CD4-positive, alpha-beta T cell treated with Interleukin-2 at 100 ng/mL for 4 hours (primary cell): ENCODE measurements around the gene MMP15.
"Not testable (repeated sequence)": the region's sequence is repeated elsewhere in the genome, so short reads cannot be mapped to it uniquely, and the experiment has no call there.

Experiments used
- DNase-seq: peaks from one replicate; pipeline ENCODE4 v3.0.0-alpha.2; 2020; ENCODE audit warnings: low spot score

The MMP15 gene

DNA sequence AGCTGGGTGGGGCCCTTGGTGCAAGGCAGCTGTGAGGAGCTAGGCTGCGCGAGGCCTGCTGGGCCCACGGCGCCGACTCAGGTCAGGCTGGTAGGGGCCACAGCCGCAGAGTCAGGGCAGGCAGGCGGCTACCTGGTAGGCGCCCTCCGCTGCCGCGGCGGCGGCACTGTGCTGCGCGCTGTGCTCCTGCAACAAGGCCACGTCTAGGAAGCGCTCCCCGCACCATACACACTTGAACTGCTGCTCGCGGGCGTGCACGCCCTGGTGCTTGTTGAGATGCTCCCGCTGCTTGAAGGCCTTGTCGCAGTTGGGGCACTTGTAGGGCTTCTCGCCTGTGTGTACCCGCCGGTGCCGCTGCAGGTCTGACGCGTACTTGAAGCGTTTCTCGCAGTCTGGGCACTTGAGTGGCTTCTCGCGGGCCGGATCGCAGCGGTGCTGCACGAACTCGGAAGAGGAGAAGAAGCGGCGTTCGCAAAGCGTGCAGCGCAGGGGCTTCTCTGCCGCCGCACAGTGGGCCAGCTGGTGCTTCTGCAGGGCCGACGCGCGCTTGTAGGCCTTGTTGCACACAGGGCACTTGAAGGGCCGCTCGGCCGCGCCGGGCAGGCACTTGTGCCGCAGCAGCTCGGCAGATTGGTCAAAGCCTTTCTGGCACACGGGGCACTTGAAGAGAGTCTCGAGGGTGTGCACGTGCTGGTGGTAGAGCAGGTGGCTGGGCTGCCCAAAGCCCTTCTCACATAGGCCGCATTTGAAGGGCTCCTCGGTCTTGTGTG is 29.0 kb upstream of the MMP15 start:
- DNase-seq: no peak

DNA sequence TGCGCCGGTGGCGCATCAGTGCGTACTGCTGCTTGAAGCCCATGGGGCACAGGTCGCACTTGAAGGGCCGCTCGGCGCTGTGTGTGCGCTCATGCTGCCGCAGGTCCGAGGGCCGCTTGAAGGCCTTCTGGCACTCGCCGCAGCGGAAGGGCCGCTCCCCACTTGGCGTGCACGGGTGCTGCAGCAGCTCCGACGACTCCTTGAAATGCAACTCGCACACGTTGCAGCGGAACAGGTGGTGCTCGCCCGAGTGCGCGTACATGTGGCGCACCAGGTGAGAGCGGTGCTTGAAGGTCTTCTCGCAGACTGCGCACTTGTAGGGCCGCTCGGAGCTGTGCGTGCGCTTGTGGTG is 28.4 kb upstream of the MMP15 start:
- DNase-seq: no peak

DNA sequence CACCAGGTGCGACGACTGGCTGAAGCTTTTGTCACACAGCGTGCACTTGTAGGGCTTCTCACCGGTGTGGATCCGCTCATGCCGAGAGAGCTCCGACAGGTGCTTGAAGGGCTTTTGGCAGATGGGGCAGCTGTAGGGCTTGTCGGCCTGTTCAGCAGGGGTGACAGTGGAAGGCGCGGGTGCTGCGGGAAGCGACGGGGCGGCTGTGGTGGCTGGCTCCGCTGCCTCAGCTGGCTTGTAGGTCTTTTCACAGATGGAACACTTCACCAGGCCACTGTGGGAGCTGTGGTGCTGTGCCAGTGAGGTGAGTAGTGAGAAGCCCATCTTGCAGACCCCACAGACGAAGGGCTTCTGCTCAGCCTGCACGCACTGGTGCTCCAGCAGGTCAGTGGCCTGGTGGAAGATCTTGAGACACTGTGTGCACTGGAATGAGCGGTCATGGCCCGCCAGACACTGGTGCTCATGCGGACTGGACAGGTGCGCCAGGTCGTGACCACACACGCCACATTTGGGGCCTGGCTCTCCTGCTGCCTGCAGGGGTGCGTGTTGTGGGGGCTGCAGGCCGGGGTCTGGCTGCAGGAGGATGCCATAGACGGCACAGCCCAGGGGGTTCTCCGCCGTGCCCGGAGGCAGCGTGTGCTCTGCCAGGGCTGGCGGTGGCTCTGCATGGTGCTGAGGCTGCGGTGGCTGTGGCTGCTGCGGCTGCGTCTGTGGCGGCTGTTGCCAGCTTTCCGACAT is 27.9 kb upstream of the MMP15 start:
- DNase-seq: no peak

DNA sequence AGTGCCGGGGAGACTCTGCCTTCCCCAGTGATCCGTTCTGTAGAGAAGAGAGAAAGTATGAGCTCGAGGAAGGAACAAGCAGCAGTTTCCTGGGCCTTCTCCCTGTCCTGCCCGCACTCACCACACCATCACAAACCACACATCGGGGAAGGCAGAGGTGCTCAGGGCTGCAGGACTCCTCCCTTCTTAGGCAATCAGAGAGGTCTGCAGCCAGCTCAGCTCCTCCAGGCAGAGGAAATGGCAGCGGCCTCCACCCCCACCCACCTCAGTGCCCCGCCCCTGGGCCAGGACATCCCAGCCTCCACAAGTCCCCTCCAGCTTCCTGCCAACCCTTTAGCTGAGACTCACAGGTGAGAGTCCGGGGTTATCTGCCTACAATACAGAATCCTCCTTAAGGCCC is 27.1 kb upstream of the MMP15 start:
- peak; percentile 66 for DNase-seq

DNA sequence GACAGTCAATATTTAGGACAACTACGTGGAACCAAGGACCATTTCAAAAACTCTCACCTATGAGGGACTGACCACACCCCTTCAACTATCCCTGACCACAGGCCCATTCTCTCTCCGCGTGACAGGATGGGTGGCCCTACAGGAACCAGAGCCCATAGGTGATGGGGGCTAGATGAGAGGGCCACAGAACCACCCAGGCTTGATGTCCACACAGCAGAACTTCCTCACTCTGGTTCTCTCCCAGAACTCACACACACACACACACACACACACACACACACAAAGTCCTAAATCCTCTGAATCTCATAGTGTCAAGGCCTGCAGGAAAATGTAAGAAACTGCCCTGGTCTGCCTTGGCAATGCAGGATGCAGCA is 26.6 kb upstream of the MMP15 start:
- DNase-seq: no peak

DNA sequence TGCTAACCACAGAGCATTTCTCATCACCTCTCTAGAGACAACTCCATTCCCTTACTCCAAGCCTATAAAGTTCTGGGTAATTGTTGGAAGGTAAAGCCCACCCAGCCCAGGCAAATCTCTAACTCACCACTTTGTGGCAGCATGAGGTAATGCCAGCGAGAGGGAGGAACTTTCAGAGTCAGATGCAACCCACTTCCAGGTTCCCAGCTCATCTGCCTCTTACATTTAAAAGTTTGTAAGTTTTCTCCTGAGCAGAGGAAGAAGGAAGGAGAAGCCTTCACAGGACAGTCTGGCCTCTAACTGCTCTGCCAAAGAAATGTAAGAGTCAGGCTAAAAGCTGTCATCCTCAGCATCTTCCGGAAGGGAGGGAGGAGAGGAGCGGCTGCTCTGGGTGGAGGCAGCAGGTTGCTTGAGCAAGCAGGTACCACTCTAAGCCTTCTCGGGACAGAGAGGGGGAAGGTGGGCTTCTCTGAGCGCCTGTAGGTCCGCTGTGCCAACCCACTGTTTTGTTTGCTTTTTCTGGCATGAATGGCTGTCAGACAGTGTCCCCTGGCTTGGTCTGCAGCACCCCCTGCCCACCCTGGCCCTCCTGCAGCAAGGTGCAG is 26.1 kb upstream of the MMP15 start:
- peak; percentile 40 for DNase-seq

DNA sequence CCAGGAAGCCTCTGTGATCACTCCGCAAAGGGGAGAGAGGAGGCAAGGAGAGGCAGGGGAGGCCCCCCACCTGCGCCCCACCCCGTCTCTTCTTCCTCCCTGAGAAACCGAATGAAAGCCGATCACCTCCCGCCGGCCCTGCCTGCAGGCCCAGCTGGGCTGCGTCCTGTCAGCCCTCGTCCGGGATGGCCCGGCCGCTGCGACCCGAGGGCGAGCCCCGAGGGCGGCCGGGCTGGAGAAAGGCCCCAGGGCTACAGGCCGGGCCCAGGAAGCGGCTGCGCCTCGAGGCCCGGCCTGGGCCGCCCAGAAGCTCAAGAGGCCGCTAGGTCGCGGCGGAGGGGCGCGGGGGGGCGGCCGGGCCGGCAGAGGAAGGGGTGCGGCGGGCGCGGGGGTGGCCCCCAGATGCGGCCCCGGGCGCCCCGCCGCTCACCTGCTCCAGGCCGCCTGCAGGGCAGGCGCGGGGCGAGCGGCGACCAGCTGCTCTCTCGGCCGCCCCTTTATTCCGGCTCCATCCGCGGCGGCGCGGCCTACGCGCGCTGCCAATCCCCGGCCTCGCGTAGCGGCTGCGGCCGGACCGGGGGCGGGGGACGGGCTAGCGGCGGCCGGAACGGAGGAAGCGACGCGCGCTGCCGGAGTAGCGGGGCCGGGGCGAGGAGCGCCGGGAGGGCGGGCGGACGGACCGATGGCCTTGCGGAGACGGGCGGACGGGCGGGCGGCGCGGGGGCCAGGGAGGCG is 25.4 kb upstream of the MMP15 start, which contains the start of gene ZNF319:
Gene ZNF319 (minus strand): TSS at position 702 of the 735 bp plus-strand sequence. CDS start 2,407 bp downstream, outside the sequence.
- peak; percentile 8 for DNase-seq

DNA sequence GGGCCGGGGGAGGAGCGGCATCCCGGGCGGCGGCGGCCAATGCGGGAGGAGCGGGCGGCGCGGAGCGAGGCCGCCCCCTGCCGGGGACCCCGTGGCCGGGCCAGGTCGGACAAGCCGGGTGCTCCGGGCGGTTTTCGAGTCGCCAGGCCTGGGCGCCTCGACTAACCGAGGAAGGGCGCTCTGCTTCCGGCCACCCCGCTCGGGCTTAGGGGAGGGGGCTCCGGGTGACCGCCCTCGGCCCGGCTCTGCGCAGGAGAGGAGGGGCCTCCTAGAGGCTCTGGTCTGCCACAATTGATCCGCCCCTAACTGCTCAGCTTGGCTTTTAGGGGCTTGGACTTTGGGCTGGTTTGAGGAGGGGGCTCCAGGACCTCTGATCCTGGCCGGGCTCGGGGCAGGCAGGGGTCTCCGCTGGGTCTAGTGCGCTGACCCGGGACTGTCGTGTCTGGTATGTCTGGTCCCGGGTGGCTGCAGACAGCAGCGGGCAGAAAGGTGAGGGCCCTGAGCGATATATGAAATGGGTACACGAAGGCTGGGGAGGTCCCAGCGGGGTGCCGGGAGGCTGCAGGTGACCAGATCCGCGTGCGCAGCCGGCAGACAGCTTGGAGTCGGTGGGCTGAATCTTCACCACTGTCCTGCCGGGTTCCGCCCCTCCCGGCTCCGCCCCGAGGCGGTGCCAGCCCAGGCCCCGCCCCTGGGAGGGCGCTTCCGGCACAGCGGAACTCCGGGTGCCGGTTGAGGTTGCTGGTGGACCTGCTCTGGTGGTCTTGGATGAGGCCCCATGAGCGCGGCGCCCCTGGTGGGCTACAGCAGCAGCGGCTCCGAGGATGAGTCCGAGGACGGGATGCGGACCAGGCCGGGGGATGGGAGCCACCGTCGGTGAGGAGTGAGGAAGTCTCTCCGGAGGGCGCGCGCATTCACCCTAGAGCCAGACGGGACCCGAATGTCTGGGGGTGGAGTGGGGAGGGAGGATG is 24.6 kb upstream of the MMP15 start, which contains the start of gene USB1:
Gene USB1 (plus strand): TSS at position 702 of the 971 bp plus-strand sequence. CDS start 77 bp downstream, at position 779.
- DNase-seq: peak; percentile 84

DNA sequence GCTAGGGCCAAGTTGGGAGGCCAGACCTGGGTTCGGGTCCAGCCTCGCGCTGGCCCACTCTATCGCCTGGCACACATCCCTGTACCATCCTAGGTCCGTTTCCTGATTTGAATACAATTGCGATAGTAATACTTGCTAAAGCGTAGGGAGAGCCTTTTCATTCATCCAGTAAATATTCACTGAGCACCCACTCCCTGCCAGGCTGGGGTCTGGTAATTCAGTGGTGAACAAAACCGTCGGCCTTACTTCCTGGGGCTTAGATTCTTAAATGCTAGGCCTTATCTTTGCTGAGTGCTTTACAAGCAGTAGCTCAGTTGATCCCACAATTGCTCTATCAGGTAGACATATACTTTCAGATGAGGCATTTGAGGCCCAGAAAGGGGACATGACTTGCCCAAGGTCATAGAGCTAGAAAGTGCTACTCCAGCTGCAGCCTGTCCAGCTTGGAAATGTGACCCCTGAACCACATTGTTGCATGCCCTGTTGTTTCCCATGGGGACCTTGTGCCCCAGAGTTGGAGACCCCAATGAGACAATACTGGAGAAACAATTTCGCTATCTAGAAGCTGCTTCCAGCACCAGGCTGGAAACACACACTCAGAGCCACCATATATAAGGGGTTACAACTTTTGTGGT is 23.7 kb upstream of the MMP15 start:
- DNase-seq: no peak

DNA sequence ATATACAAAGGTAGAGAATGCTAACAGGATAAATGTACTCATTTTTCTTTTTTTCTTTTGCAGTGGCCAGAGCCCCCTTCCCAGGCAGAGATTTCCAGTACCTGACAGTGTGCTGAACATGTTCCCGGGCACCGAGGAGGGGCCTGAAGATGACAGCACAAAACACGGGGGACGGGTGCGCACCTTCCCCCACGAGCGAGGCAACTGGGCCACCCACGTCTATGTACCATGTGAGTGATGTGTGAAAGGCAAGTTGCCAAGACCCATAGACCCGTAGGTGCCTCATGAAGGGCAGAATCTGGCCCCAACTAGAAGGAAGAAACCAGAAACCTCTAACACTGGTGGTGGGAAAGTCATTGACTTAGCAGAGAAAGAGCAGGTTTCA is 23.1 kb upstream of the MMP15 start:
- no peak for DNase-seq

DNA sequence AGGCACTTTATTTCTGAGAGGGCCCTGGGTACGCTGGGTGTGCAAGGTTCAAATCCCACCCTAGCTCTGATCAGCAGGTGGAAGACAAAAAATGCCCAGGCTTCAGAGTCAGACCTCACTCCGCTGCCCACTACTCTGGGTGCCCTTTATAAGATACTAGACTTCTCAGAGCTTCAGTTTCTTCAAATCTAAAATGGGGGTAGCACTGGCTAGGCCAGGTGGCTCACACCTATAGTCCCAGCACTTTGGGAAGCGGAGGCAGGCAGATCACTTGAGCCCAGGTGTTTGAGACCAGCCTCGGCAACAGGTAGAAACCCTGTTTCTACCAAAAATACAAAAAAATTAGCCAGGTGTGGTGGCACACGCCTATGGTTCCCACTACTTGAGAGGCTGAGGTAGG is 22.6 kb upstream of the MMP15 start:
- DNase-seq: no peak

DNA sequence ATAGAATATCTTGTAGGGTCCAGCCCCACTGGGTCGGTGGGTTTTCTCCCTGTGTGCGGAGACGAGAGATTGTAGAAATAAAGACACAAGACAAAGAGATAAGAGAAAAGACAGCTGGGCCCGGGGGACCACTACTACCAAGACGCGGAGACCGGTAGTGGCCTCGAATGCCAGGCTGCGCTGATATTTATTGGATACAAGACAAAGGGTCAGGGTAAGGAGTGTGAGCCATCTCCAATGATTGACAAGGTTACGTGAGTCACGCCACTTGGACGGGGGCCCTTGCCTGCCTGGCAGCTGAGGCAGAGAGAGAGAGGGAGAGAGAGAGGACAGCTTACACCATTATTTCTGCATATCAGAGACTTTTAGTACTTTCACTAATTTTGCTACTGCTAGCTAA is 20.8 kb upstream of the MMP15 start:
- not testable (repeated sequence) for DNase-seq

DNA sequence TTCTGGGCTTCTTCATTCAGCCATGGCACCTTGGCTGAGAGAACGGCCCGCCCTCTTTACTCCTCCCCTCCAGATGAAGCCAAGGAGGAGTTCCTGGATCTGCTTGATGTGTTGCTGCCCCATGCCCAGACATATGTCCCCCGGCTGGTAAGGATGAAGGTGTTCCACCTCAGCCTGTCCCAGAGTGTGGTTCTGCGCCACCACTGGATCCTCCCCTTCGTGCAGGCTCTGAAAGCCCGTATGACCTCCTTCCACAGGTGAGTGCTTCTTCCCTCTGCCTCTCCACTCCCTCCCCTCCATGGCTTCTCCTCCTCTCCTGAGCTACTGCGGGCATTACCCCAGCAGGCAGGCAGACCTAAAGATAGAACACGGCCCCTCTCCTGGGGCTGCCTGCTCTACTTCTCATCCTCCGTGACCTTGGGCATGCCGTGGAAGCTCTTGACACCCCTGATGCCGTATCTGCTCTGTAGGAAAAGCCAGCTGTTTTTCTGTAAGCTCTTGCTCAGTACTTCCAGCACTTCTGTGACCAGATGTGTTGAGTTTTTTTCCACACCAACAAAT is 15.6 kb upstream of the MMP15 start:
- no peak for DNase-seq

DNA sequence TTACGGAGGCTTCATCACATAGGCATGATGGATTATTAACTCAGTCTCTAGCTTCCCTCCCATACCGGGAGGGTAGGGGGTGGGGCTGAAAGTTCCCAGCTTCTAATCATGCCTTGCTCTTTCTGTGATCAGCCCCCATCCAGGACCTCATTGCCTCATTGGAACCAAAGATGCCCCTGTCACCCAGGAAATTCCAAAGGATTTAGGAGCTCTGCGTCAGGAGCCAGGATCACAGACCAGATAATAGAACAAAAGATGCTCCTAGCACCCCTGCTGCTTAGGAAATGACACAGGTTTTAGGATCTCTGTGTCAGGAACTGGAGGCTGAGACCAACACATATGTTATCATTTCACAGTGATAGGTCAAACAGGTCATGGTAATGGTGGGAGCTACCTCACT is 14.7 kb upstream of the MMP15 start:
- no peak for DNase-seq

DNA sequence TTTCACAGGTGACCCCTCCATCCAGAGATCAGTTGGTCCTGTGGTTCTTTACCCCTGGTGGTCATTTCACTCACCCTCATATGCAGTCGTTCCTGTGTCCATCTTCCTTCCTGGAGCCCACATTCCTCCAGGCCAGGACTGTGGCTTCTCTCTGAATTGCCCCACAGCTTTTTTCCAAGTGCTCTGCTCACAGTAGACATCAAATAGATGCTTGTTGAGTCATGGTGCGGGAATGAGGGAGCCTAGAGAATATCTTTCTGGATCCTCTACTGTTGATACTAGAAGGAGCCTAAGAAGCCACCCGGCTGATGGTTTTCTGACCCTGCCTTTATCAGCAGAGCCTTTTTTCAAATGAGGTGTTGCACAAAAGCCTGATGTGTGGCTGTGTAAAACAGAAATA is 13.9 kb upstream of the MMP15 start:
- no peak for DNase-seq

DNA sequence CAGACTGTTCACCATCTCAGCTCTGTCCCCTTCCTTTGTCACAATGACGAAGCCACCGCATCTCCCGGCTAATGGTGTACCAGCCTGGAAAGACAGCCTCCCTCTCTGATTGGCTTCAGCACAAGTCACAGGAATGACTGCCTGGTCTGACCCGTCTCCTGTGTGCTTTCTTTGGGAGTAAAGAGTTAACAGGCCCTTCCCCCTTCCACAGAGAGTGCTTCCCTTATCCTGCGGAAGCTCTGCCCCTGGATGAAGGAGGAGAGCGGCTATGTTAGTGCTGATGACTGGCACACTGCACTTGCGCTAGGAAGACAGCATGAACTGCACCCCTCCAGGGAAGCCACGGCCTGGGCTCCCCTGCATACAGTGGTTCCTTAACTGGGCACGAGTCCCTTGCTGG is 13.1 kb upstream of the MMP15 start:
- no peak for DNase-seq

DNA sequence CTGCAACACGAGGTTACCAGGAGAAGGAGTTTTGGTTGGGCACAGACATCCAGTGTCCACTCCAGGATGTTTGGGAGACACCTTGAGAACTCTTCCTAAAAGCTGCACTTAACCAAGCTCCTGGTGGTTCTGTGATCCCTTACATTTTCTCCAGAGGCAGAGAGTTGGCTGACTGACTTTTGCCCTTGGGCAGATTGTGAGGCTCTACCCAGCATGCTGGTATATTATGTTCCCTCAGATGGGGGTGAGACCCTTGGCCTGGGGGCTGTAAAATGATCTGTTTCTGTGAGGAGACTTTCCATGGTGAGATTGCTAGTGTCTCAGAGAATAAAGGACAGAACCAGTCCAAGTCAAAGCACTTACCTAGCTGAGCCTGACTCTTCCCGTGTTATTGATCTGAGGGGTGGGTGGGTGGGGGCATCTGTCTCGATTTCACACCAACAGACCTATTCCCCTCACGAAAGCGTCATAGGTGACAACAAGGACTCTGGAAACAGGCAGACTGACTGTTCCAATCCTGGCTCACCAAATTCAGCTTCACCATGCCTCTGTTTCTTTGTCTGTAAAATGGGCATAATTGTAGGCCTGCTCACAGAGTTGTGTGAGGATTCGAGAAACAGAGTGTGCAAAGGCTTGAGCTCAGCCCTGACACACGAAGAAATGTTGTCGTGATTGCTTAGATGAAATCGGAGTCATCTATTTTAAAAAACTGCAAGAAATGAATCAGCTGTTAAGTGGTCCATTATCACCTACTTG is 12.2 kb upstream of the MMP15 start:
- no peak for DNase-seq

DNA sequence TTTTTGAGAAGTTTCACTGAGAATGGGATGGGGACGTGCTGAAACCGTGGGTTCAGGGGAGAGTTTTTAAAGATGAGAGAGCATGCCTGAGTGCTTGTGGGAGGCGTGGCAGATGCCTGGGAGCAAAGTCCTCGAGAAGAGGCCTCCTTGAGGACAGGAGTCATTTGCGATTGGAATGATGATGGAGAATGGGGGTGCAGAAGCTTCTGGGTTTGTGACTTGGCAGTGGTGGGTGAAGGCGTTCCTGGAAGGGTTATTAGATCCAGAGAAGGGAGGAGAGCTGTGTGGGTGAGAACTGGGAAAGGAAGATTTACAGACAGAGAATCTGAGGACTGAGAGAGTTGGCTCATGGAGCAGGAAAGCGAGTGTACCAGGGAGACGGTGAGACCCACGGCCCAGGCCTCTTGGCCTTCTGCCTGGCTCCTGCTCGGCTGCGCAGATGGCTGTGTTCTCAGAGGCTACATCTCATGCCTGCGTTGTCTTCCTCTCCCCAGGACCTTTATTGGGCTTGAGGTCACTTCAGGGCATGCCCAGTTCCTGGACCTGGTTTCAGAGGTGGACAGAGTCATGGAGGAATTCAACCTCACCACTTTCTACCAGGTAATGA is 8.6 kb upstream of the MMP15 start:
- DNase-seq: no peak

DNA sequence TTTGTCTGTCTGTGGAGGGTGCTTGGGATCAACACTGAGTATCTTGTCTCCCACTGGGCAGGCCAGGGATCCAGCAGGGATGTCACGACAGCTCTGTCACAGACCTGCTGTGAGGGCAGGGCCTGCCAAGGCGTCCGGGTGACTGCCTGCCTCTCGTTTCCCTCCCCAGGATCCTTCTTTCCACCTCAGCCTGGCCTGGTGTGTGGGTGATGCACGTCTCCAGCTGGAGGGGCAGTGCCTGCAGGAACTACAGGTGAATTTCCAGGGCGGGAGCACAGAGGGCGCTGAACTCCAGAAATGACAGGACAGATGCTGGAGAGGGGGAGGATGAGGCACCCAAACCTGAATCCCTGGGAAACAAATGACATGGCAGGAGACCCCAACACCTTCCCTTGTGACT is 6.8 kb upstream of the MMP15 start:
- DNase-seq: no peak
